Rectal smooth muscle tissue (tissue), 1 donor: Measurements from ENCODE around the gene CYYR1.

ENCODE experiments used
- H3K27ac ChIP-seq: one replicate; pipeline ENCODE4 v1.7.0; 2013; ENCODE audit warnings: low read depth, low read length, inconsistent platforms
- H3K27me3 ChIP-seq: one replicate; pipeline ENCODE4 v1.7.0; 2013; ENCODE audit warnings: low read length; ENCODE audit not compliant: control insufficient read depth, insufficient read depth
- H3K36me3 ChIP-seq: one replicate; pipeline ENCODE4 v1.7.0; 2013; ENCODE audit warnings: low read length; ENCODE audit not compliant: control insufficient read depth, insufficient read depth
- H3K4me1 ChIP-seq: one replicate; pipeline ENCODE4 v1.7.0; 2013; ENCODE audit warnings: low read length; ENCODE audit not compliant: control insufficient read depth, insufficient read depth
- H3K4me3 ChIP-seq: one replicate; pipeline ENCODE4 v1.7.0; 2013; ENCODE audit warnings: low read length
- H3K9ac ChIP-seq: one replicate; pipeline ENCODE4 v1.7.0; 2013; ENCODE audit warnings: low read length

The CYYR1 gene

GRCh38 chr21:26546446-26547097 is 26.5 kb downstream of the CYYR1 start:
- peak overlapping the region; percentile 15 for H3K27ac ChIP-seq
- no peak overlapping the region for H3K9ac ChIP-seq
- H3K36me3 ChIP-seq: no peaks in the 10 kb centered on the region
- H3K4me3 ChIP-seq: no peak overlapping the region
- H3K27me3 ChIP-seq: no peaks in the 10 kb centered on the region
- H3K4me1 ChIP-seq: no peaks in the 10 kb centered on the region

GRCh38 chr21:26544201-26544775 is 28.8 kb downstream of the CYYR1 start:
- Histone ChIP-seq H3K4me1 (no peaks in the 10 kb centered on the region), H3K36me3 (no peaks in the 10 kb centered on the region), H3K27ac (no peak overlapping the region), H3K9ac (no peak overlapping the region), H3K4me3 (no peak overlapping the region), H3K27me3 (no peaks in the 10 kb centered on the region)

- Histone ChIP-seq H3K27me3 (no peaks in the 10 kb centered on the region), H3K4me1 (no peaks in the 10 kb centered on the region), H3K4me3 (no peak overlapping the region), H3K27ac (no peak overlapping the region), H3K36me3 (no peaks in the 10 kb centered on the region), H3K9ac (no peak overlapping the region)
Measured at GRCh38 chr21:26540651-26541050, 32.4 kb downstream of the CYYR1 start.

- H3K27me3 ChIP-seq: no peaks in the 10 kb centered on the region
- H3K4me1 ChIP-seq: no peaks in the 10 kb centered on the region
- no peaks in the 10 kb centered on the region for H3K36me3 ChIP-seq
- H3K9ac ChIP-seq: no peak overlapping the region
- no peak overlapping the region for H3K4me3 ChIP-seq
- no peak overlapping the region for H3K27ac ChIP-seq
Measured at GRCh38 chr21:26539566-26539965, 33.5 kb downstream of the CYYR1 start.

- H3K9ac ChIP-seq: no peak overlapping the region
- no peaks in the 10 kb centered on the region for H3K4me1 ChIP-seq
- no peaks in the 10 kb centered on the region for H3K27me3 ChIP-seq
- H3K27ac ChIP-seq: no peak overlapping the region
- no peak overlapping the region for H3K4me3 ChIP-seq
- H3K36me3 ChIP-seq: no peaks in the 10 kb centered on the region
Measured at GRCh38 chr21:26534517-26534916, 38.6 kb downstream of the CYYR1 start.

GRCh38 chr21:26532208-26532607 is 40.9 kb downstream of the CYYR1 start:
- Histone ChIP-seq H3K27ac (no peak overlapping the region), H3K4me3 (no peak overlapping the region), H3K9ac (no peak overlapping the region), H3K4me1 (no peaks in the 10 kb centered on the region), H3K36me3 (no peaks in the 10 kb centered on the region), H3K27me3 (no peaks in the 10 kb centered on the region)

GRCh38 chr21:26529526-26529925 is 43.6 kb downstream of the CYYR1 start:
- Histone ChIP-seq H3K27me3 (no peaks in the 10 kb centered on the region), H3K27ac (no peak overlapping the region), H3K9ac (no peak overlapping the region), H3K36me3 (no peaks in the 10 kb centered on the region), H3K4me1 (no peaks in the 10 kb centered on the region), H3K4me3 (no peak overlapping the region)

- Histone ChIP-seq H3K9ac (no peak overlapping the region), H3K36me3 (no peaks in the 10 kb centered on the region), H3K27ac (no peak overlapping the region), H3K27me3 (no peaks in the 10 kb centered on the region), H3K4me3 (no peak overlapping the region), H3K4me1 (no peaks in the 10 kb centered on the region)
Measured at GRCh38 chr21:26528882-26529281, 44.2 kb downstream of the CYYR1 start.

- Histone ChIP-seq H3K27me3 (no peaks in the 10 kb centered on the region), H3K4me3 (no peak overlapping the region), H3K4me1 (no peaks in the 10 kb centered on the region), H3K27ac (no peak overlapping the region), H3K9ac (no peak overlapping the region), H3K36me3 (no peaks in the 10 kb centered on the region)
Measured at GRCh38 chr21:26522704-26523103, 50.4 kb downstream of the CYYR1 start.

GRCh38 chr21:26519142-26519541 is 53.9 kb downstream of the CYYR1 start:
- Histone ChIP-seq H3K36me3 (no peaks in the 10 kb centered on the region), H3K4me3 (no peak overlapping the region), H3K27ac (no peak overlapping the region), H3K9ac (no peak overlapping the region), H3K4me1 (no peaks in the 10 kb centered on the region), H3K27me3 (no peaks in the 10 kb centered on the region)

GRCh38 chr21:26515257-26515656 is 57.8 kb downstream of the CYYR1 start:
- Histone ChIP-seq H3K36me3 (no peaks in the 10 kb centered on the region), H3K27me3 (no peaks in the 10 kb centered on the region), H3K4me1 (no peaks in the 10 kb centered on the region), H3K27ac (no peak overlapping the region), H3K4me3 (no peak overlapping the region), H3K9ac (no peak overlapping the region)

- Histone ChIP-seq H3K4me3 (no peak overlapping the region), H3K4me1 (no peaks in the 10 kb centered on the region), H3K9ac (no peak overlapping the region), H3K36me3 (no peaks in the 10 kb centered on the region), H3K27me3 (no peaks in the 10 kb centered on the region), H3K27ac (no peak overlapping the region)
Measured at GRCh38 chr21:26513212-26513611, 59.9 kb downstream of the CYYR1 start.

GRCh38 chr21:26512664-26513063 is 60.4 kb downstream of the CYYR1 start:
- Histone ChIP-seq H3K36me3 (no peaks in the 10 kb centered on the region), H3K27ac (no peak overlapping the region), H3K4me1 (no peaks in the 10 kb centered on the region), H3K9ac (no peak overlapping the region), H3K27me3 (no peaks in the 10 kb centered on the region), H3K4me3 (no peak overlapping the region)
